H9 (cell line): Measurements from ENCODE around the gene PLPP6. TPM values are rescaled to one million over a fixed set of nuclear protein-coding genes. Genes with fewer than 3 reads are reported as not detected.

Experiments
- DNase-seq: peaks from one replicate; pipeline ENCODE4 v3.0.0-alpha.2; 2017
- H2AFZ ChIP-seq: one replicate; pipeline ENCODE4 v1.6.1; 2013; ENCODE audit warnings: mild to moderate bottlenecking, low read length, control low read depth, moderate library complexity
- H2AK5ac ChIP-seq: 2 replicates; pipeline ENCODE4 v1.6.1; 2013; ENCODE audit warnings: low read length, control low read depth, mixed read lengths; ENCODE audit not compliant: insufficient read length
- H2BK120ac ChIP-seq: one replicate; pipeline ENCODE4 v1.6.1; 2013; ENCODE audit warnings: low read depth, mild to moderate bottlenecking, low read length, control low read depth, inconsistent platforms; ENCODE audit not compliant: poor library complexity, severe bottlenecking
- H2BK12ac ChIP-seq: 2 replicates; pipeline ENCODE4 v1.6.1; 2013; ENCODE audit warnings: low read length, control low read depth, mixed read lengths, low read depth; ENCODE audit not compliant: insufficient read length
- H2BK15ac ChIP-seq: 2 replicates; pipeline ENCODE4 v1.6.1; 2013; ENCODE audit warnings: low read depth, low read length, control low read depth
- H2BK20ac ChIP-seq: one replicate; pipeline ENCODE4 v1.6.1; 2013; ENCODE audit warnings: low read depth, mild to moderate bottlenecking, low read length, control low read depth, inconsistent platforms; ENCODE audit not compliant: poor library complexity, severe bottlenecking
- H2BK5ac ChIP-seq: 2 replicates; pipeline ENCODE4 v1.6.1; 2013; ENCODE audit warnings: low read length, control low read depth, mixed read lengths; ENCODE audit not compliant: insufficient read length
- H3K14ac ChIP-seq: 2 replicates; pipeline ENCODE4 v1.6.1; 2013; ENCODE audit warnings: low read length, control low read depth; ENCODE audit not compliant: insufficient read depth
- H3K18ac ChIP-seq: 2 replicates; pipeline ENCODE4 v1.6.1; 2013; ENCODE audit warnings: low read depth, mild to moderate bottlenecking, mixed read lengths, low read length, control low read depth; ENCODE audit not compliant: insufficient read length
- H3K23ac ChIP-seq: 2 replicates; pipeline ENCODE4 v1.6.1; 2013; ENCODE audit warnings: low read length, control low read depth, mixed read lengths, low read depth; ENCODE audit not compliant: insufficient read length
- H3K23me2 ChIP-seq: 2 replicates; pipeline ENCODE4 v1.6.1; 2013; ENCODE audit warnings: low read depth, mild to moderate bottlenecking, mixed read lengths, low read length, control low read depth; ENCODE audit not compliant: insufficient read length, poor library complexity, severe bottlenecking
- H3K27ac ChIP-seq: 2 replicates; pipeline ENCODE4 v1.5.1; 2013; ENCODE audit warnings: low read length, control low read depth, mixed read lengths, low read depth; ENCODE audit not compliant: insufficient read length
- H3K27me3 ChIP-seq: 2 replicates; pipeline ENCODE4 v1.6.1; 2013; ENCODE audit warnings: low read length, control low read depth, inconsistent platforms; ENCODE audit not compliant: insufficient read depth
- H3K4ac ChIP-seq: 2 replicates; pipeline ENCODE4 v1.6.1; 2013; ENCODE audit warnings: low read depth, mild to moderate bottlenecking, control low read depth, inconsistent platforms, low read length, moderate library complexity
- H3K4me1 ChIP-seq: 2 replicates; pipeline ENCODE4 v1.6.1; 2013; ENCODE audit warnings: low read length, control low read depth, inconsistent platforms; ENCODE audit not compliant: insufficient read depth
- H3K4me2 ChIP-seq: 2 replicates; pipeline ENCODE4 v1.6.1; 2013; ENCODE audit warnings: low read length, control low read depth, mixed read lengths; ENCODE audit not compliant: insufficient read length, insufficient read depth
- H3K56ac ChIP-seq: 2 replicates; pipeline ENCODE4 v1.6.1; 2013; ENCODE audit warnings: low read depth, mild to moderate bottlenecking, mixed read lengths, low read length, control low read depth; ENCODE audit not compliant: insufficient read length
- H3K79me1 ChIP-seq: 2 replicates; pipeline ENCODE4 v1.6.1; 2013; ENCODE audit warnings: low read depth, mild to moderate bottlenecking, moderate library complexity, low read length, control low read depth, inconsistent platforms; ENCODE audit not compliant: insufficient read depth, poor library complexity, severe bottlenecking
- H3K79me2 ChIP-seq: 2 replicates; pipeline ENCODE4 v1.6.1; 2013; ENCODE audit warnings: low read length, control low read depth, inconsistent platforms; ENCODE audit not compliant: insufficient read depth
- H3K9ac ChIP-seq: 2 replicates; pipeline ENCODE4 v1.6.1; 2013; ENCODE audit warnings: low read length, control low read depth, mixed read lengths; ENCODE audit not compliant: insufficient read length; ENCODE audit errors: extremely low read depth
- H3K9me3 ChIP-seq: one replicate; pipeline ENCODE4 v1.6.1; 2013; ENCODE audit warnings: low read depth, low read length, inconsistent platforms; ENCODE audit not compliant: control insufficient read depth
- H3T11ph ChIP-seq: one replicate; pipeline ENCODE4 v1.6.1; 2013; ENCODE audit warnings: mild to moderate bottlenecking, low read length, control low read depth, inconsistent platforms
- H4K20me1 ChIP-seq: one replicate; pipeline ENCODE4 v1.6.1; 2013; ENCODE audit not compliant: control insufficient read depth, insufficient read length, insufficient read depth
- H4K5ac ChIP-seq: 2 replicates; pipeline ENCODE4 v1.6.1; 2013; ENCODE audit warnings: low read depth, mild to moderate bottlenecking, mixed read lengths, low read length, control low read depth; ENCODE audit not compliant: insufficient read length
- H4K8ac ChIP-seq: replicated peaks from 2 replicates; pipeline ENCODE4 v1.6.1; 2013; ENCODE audit warnings: low read length, control low read depth, mixed read lengths, low read depth; ENCODE audit not compliant: insufficient read length
- H4K91ac ChIP-seq: 2 replicates; pipeline ENCODE4 v1.6.1; 2013; ENCODE audit warnings: low read depth, mild to moderate bottlenecking, moderate library complexity, mixed read lengths, low read length, control low read depth; ENCODE audit not compliant: insufficient read length
- H3K27ac Mint-ChIP-seq, 3 experiments: 2 replicates in 2 of 3; 3 replicates in 1 of 3; pipeline ENCODE4 v1.8.0; 2020 to 2021; ENCODE audit warnings: mixed read lengths in 3 of 3, mild to moderate bottlenecking in 1 of 3, moderate library complexity in 1 of 3
- H3K27me3 Mint-ChIP-seq: 2 replicates; pipeline ENCODE4 v1.8.0; 2021; ENCODE audit warnings: low read depth, mild to moderate bottlenecking, moderate library complexity, mixed read lengths
- H3K36me3 Mint-ChIP-seq, 3 experiments: 2 replicates in 2 of 3; 3 replicates in 1 of 3; pipeline ENCODE4 v1.8.0; 2020 to 2021; ENCODE audit warnings: low read depth in 3 of 3, mixed read lengths in 3 of 3; ENCODE audit not compliant: insufficient read depth in 1 of 3
- H3K4me1 Mint-ChIP-seq, 2 experiments: 2 replicates each; pipeline ENCODE4 v1.8.0; 2020; ENCODE audit warnings: mixed read lengths in 2 of 2
- H3K4me3 Mint-ChIP-seq, 2 experiments: 2 replicates in 1 of 2; 3 replicates in 1 of 2; pipeline ENCODE4 v1.8.0; 2020 to 2021; ENCODE audit warnings: mild to moderate bottlenecking in 2 of 2, mixed read lengths in 2 of 2, moderate library complexity in 1 of 2
- H3K9me3 Mint-ChIP-seq, 2 experiments: 2 replicates in 1 of 2; 3 replicates in 1 of 2; pipeline ENCODE4 v1.8.0; 2020; ENCODE audit warnings: mild to moderate bottlenecking in 2 of 2, mixed read lengths in 2 of 2, moderate library complexity in 1 of 2
- WGBS: extraction: QIAGEN DNeasy Blood & Tissue Kit; methylation state at CpG from one replicate; pipeline ENCODE4 v1.1.7; 2013; ENCODE audit warnings: missing lambda C conversion rate, low lambda C conversion rate, mixed read lengths; ENCODE audit not compliant: insufficient read length; ENCODE audit errors: extremely low coverage; 5-methylcytosine and 5-hydroxymethylcytosine counted together
- total RNA-seq: library from RNA; stranded (reverse); gene quantifications from 2 replicates; pipeline ENCODE4 v1.2.1, GENCODE V29; 2021
- TF ChIP-seq, protein P1 (sequence below): fragments of 200-600 bp; sonication (generic); conservative IDR thresholded peaks from 3 replicates; pipeline ENCODE4 v1.8.0; 2021; ENCODE audit warnings: antibody characterized with exemption, mild to moderate bottlenecking

Gene PLPP6
- total RNA-seq, 1 experiment from 2014 or later = 7.6 TPM

DNA sequence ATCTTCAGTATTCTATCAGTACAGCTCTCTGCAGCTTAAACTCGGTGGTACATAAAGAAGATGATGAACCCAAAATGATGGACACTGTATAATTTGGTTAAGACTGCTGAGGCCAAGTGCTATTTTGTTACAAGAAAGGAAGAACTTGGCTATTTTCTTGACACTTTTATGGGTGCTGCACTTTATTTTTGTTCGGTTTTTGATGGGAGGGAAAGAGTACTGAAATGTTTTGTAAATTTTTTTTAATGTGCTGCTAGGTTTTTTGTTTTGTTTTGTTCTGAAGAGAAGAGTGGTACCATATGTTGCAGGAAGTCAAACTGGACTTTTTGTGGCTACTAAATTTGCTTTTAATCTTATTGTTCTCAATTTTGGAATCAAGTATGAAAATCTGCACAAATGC lies 43.9 kb downstream of the PLPP6 start:
- Histone ChIP-seq H3T11ph (no peak overlapping the region), H3K56ac (no peak overlapping the region), H2BK12ac (no peak overlapping the region), H2BK15ac (no peak overlapping the region), H3K79me2 (no peaks in the 10 kb centered on the region), H4K8ac (no peak overlapping the region), H4K20me1 (no peaks in the 10 kb centered on the region), H2BK20ac (no peak overlapping the region), H3K4me2 (no peak overlapping the region), H3K4me1 (no peaks in the 10 kb centered on the region), H2AFZ (no peak overlapping the region), H3K4ac (no peak overlapping the region), H2BK120ac (no peak overlapping the region), H4K5ac (no peak overlapping the region), H3K27me3 (no peaks in the 10 kb centered on the region), H3K23ac (no peak overlapping the region), H3K18ac (no peak overlapping the region), H3K27ac (no peak overlapping the region), H3K9ac (no peak overlapping the region), H3K9me3 (no peaks in the 10 kb centered on the region), H3K23me2 (no peaks in the 10 kb centered on the region), H2BK5ac (no peak overlapping the region), H3K79me1 (no peaks in the 10 kb centered on the region), H4K91ac (no peak overlapping the region), H2AK5ac (no peak overlapping the region), H3K14ac (no peak overlapping the region)
- Mint-ChIP-seq H3K27ac (no peak overlapping the region), H3K9me3 (no peaks in the 10 kb centered on the region), H3K4me1 (no peaks in the 10 kb centered on the region), H3K4me3 (no peak overlapping the region), H3K36me3 (peaks cover 5 to 40% (median 29%) of the 10 kb centered on the region in 3 experiments; a peak in 6 of 7 replicates), H3K27me3 (no peaks in the 10 kb centered on the region)
- WGBS = no CpG with 5 or more reads among the region's 2 CpGs
- DNase-seq = no peak
- TF ChIP-seq, protein P1, sequence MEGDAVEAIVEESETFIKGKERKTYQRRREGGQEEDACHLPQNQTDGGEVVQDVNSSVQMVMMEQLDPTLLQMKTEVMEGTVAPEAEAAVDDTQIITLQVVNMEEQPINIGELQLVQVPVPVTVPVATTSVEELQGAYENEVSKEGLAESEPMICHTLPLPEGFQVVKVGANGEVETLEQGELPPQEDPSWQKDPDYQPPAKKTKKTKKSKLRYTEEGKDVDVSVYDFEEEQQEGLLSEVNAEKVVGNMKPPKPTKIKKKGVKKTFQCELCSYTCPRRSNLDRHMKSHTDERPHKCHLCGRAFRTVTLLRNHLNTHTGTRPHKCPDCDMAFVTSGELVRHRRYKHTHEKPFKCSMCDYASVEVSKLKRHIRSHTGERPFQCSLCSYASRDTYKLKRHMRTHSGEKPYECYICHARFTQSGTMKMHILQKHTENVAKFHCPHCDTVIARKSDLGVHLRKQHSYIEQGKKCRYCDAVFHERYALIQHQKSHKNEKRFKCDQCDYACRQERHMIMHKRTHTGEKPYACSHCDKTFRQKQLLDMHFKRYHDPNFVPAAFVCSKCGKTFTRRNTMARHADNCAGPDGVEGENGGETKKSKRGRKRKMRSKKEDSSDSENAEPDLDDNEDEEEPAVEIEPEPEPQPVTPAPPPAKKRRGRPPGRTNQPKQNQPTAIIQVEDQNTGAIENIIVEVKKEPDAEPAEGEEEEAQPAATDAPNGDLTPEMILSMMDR = no peak
